GM19397 (cell line): ENCODE data around the gene STAT3.
"Not testable (repeated sequence)": the region's sequence is repeated elsewhere in the genome, so short reads cannot be mapped to it uniquely, and the experiment has no call there.

Source experiments
- ATAC-seq: cut with Tn5 transposase; IDR thresholded peaks from one replicate; pipeline ENCODE4 v1.9.1; 2021; ENCODE audit warnings: mild to moderate bottlenecking, moderate library complexity; ENCODE audit not compliant: unreplicated experiment

STAT3 gene

GRCh38 chr17:42264366-42264765, 123.9 kb downstream of the STAT3 start:
- not testable (repeated sequence) for ATAC-seq
